ENCODE data around the gene OR2M3.
"Not testable (repeated sequence)": the region's sequence is repeated elsewhere in the genome, so short reads cannot be mapped to it uniquely, and the experiment has no call there.

OR2M3 gene

GRCh38 chr1:248196965-248197364 lies at the start of gene OR2M3:
TSS of gene OR2M3 (plus strand) at chr1:248197265. CDS start at chr1:248203068, 5,803 bp downstream.
- DNase-seq, result no peak

- no peak for DNase-seq
Observed at GRCh38 chr1:248152056-248152827, 44.8 kb upstream of the OR2M3 start.

- DNase-seq, result no peak
Observed at GRCh38 chr1:248155927-248156326, 41.1 kb upstream of the OR2M3 start.

- no peak for DNase-seq
Observed at GRCh38 chr1:248158758-248159157, 38.3 kb upstream of the OR2M3 start.

- DNase-seq, result no peak
Observed at GRCh38 chr1:248164031-248164430, 33.0 kb upstream of the OR2M3 start.

- DNase-seq, result no peak
Observed at GRCh38 chr1:248165186-248165585, 31.9 kb upstream of the OR2M3 start.

GRCh38 chr1:248174521-248174920 lies 22.5 kb upstream of the OR2M3 start, which contains the start of gene OR2M2:
TSS of gene OR2M2 (plus strand) at chr1:248174821. CDS start at chr1:248179986, 5,165 bp downstream.
- no peak for DNase-seq

- no peak for DNase-seq
Observed at GRCh38 chr1:248183996-248184395, 13.1 kb upstream of the OR2M3 start.

- DNase-seq, result no peak
Observed at GRCh38 chr1:248187363-248187762, 9.7 kb upstream of the OR2M3 start.

GRCh38 chr1:248189026-248189425 lies 8.0 kb upstream of the OR2M3 start:
- no peak for DNase-seq

GRCh38 chr1:248194117-248194516 lies 2.9 kb upstream of the OR2M3 start:
- no peak for DNase-seq

- DNase-seq, result no peak
Observed at GRCh38 chr1:248215880-248216279, 18.8 kb downstream of the OR2M3 start.

- no peak for DNase-seq
Observed at GRCh38 chr1:248225537-248225936, 28.5 kb downstream of the OR2M3 start.

GRCh38 chr1:248229360-248229908 lies 32.4 kb downstream of the OR2M3 start:
- DNase-seq, result no peak

- no peak for DNase-seq
Observed at GRCh38 chr1:248231117-248231516, 34.1 kb downstream of the OR2M3 start, which contains the start of gene OR2M4. TSS of gene OR2M4 (plus strand) at chr1:248231417. CDS start at chr1:248238929, 7,512 bp downstream.

- DNase-seq, result no peak
Observed at GRCh38 chr1:248239478-248239877, 42.4 kb downstream of the OR2M3 start.

- DNase-seq, result peak; percentile 60 to 76 (median 62)
Observed at GRCh38 chr1:248243204-248243603, 46.1 kb downstream of the OR2M3 start.

GRCh38 chr1:248259309-248259708 lies 62.2 kb downstream of the OR2M3 start:
- not testable (repeated sequence) for DNase-seq
